Measurements from ENCODE around the gene FCER2. TPM values are rescaled to one million over a fixed set of nuclear protein-coding genes. Genes with fewer than 3 reads are reported as not detected.

The FCER2 gene
- total and polyA plus RNA-seq, 9 donors, result 0.08 to 1.1 (median 0.38) TPM; not detected in 6

DNA sequence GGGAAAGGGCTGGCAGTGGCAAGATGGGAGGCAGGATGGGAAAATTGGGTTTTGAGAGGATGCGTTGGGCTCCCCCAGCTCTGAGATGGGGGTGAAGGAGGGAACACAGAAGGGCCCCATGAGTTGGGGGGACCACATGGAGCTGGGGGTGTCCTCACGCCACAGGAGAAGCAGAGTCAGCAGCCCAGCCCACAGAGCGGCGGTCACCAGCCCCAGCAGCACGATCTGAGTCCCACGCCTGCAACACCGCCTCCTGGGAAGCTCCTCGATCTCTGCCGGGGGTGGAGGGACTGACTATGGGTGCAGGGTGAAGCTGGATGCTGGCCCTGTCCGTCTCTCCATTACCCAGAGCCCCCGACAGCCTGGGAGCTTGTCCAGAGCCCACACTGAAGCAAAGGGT, 3.3 kb downstream of the FCER2 start:
- H3K4me1 ChIP-seq (ENCODE audit: insufficient read depth), result no peaks in the 10 kb centered on the region
- no peaks in the 10 kb centered on the region for H3K27me3 ChIP-seq
- no peak for DNase-seq

DNA sequence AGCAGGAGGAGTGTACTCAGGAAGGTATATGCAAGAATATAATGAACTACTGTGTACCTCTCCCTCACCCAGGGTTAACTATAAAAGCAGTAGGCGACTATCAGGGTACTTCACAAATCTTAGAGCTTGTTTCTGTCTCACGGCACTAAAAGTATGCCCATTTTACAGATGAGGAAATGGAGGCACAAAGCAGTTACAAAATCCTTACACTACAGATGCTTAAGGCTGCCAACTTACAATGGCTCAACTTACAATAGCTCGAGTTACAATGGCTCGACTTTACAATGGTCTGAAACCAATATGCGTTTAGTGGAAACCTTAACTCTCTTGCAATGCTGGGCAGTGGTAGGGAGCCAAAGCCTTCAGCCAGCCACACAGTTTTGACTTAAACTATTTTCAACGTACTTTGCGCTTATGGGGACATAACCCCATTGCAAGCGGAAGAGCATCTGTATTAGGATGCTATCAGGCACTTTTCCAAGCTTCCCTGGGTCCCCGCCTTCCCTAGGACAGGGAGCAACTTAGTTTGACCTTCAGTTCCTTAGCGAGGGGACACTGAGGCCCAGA, 4.1 kb downstream of the FCER2 start:
- Histone ChIP-seq H3K27me3 (no peaks in the 10 kb centered on the region), H3K27ac (no peak overlapping the region), H3K9me3 (no peaks in the 10 kb centered on the region), H3K4me1 (ENCODE audit: insufficient read depth) (no peaks in the 10 kb centered on the region), H3K36me3 (no peaks in the 10 kb centered on the region), H3K4me3 (no peak overlapping the region)
- intact Hi-C loops (cut with DNase I), result no loop called here
- no peak for DNase-seq
- WGBS, 3 donors, result 62 to 74% (median 63%) methylated on average over 10 of the region's 10 CpGs
- TF ChIP-seq POLR2A (IDR thresholded peaks at IDR 0.05) (no peak), EP300 (IDR thresholded peaks at IDR 0.05) (no peak)
- TF ChIP-seq, protein P1, sequence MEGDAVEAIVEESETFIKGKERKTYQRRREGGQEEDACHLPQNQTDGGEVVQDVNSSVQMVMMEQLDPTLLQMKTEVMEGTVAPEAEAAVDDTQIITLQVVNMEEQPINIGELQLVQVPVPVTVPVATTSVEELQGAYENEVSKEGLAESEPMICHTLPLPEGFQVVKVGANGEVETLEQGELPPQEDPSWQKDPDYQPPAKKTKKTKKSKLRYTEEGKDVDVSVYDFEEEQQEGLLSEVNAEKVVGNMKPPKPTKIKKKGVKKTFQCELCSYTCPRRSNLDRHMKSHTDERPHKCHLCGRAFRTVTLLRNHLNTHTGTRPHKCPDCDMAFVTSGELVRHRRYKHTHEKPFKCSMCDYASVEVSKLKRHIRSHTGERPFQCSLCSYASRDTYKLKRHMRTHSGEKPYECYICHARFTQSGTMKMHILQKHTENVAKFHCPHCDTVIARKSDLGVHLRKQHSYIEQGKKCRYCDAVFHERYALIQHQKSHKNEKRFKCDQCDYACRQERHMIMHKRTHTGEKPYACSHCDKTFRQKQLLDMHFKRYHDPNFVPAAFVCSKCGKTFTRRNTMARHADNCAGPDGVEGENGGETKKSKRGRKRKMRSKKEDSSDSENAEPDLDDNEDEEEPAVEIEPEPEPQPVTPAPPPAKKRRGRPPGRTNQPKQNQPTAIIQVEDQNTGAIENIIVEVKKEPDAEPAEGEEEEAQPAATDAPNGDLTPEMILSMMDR (IDR thresholded peaks at IDR 0.05), result no peak

More for the DNA sequence above, 3.3 kb downstream of the FCER2 start:
- no peak overlapping the region for H3K27ac ChIP-seq
- TF ChIP-seq EP300 (IDR thresholded peaks at IDR 0.05), result no peak
- no peak for TF ChIP-seq POLR2A (IDR thresholded peaks at IDR 0.05)
- TF ChIP-seq, protein P1 (IDR thresholded peaks at IDR 0.05), result no peak
- intact Hi-C loops (cut with DNase I), result no loop called here
- H3K9me3 ChIP-seq, result no peaks in the 10 kb centered on the region
- 18 to 27% (median 19%) methylated on average over 11 of the region's 11 CpGs for WGBS, 3 donors
- H3K36me3 ChIP-seq, result no peaks in the 10 kb centered on the region
- H3K4me3 ChIP-seq, result no peak overlapping the region

DNA sequence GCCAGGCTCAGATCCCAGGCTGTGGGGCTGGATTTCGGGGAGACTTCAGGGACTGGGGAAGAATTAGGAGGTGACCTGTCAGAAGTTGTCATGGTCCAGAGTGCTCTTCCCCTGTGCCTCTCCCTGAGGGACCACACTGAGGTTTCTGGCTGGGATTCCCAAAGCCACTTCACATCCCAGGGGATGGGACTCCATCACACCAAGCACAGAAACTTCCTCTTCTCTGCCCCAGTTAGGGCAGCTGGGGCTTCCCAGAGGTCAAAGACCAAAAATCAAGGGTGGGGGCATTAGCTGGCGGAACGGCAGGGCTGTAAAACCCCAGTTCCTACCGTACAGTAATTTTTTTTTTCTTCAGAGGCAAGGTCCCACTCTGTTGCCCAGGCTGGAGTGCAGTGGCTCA, 7.4 kb downstream of the FCER2 start:
- no peak overlapping the region for H3K4me3 ChIP-seq
- WGBS, 3 donors, result 59 to 63% (median 63%) methylated on average over 4 of the region's 4 CpGs
- TF ChIP-seq POLR2A (IDR thresholded peaks at IDR 0.05) (no peak), EP300 (IDR thresholded peaks at IDR 0.05) (no peak)
- TF ChIP-seq, protein P1 (IDR thresholded peaks at IDR 0.05), result no peak
- H3K4me1 ChIP-seq (ENCODE audit: insufficient read depth), result no peaks in the 10 kb centered on the region
- H3K27me3 ChIP-seq, result no peaks in the 10 kb centered on the region
- no peaks in the 10 kb centered on the region for H3K36me3 ChIP-seq
- no peak for DNase-seq
- no peak overlapping the region for H3K27ac ChIP-seq
- intact Hi-C loops (cut with DNase I), result no loop called here
- no peaks in the 10 kb centered on the region for H3K9me3 ChIP-seq

DNA sequence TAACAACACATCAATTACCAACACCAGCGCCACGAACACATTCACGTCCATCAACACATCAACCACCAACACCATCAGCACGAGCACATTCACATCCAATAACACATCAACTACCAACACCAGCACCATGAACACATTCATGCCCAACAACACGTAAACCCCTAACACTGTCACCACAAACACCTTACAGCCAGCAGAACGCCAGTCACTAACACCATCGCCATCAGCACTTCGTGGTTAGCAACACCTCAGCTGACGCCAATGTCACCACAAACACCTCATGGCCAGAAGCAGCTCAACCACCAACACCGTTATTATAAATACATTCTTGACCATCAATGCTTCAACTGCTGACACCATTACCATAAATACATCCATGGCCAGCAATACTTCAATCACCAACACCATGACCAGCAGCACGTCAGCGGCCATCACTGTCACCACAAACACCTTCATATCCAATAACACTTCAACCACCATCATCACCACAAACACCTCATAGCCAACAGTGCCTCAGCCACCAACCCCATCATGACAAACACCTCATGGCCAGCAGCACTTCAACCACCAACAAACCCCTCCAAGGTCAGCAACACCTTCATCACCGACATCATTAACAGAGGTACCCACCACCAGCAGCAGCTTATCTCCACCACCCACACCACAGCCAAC, 9.4 kb downstream of the FCER2 start:
- no peaks in the 10 kb centered on the region for H3K4me1 ChIP-seq (ENCODE audit: insufficient read depth)
- H3K27me3 ChIP-seq, result no peaks in the 10 kb centered on the region
- no peaks in the 10 kb centered on the region for H3K9me3 ChIP-seq
- 72 to 87% (median 73%) methylated on average over 13 of the region's 13 CpGs for WGBS, 3 donors
- TF ChIP-seq POLR2A (IDR thresholded peaks at IDR 0.05) (no peak), EP300 (IDR thresholded peaks at IDR 0.05) (no peak)
- TF ChIP-seq, protein P1 (IDR thresholded peaks at IDR 0.05), result no peak
- DNase-seq, result no peak
- no peaks in the 10 kb centered on the region for H3K36me3 ChIP-seq
- H3K27ac ChIP-seq, result no peak overlapping the region
- intact Hi-C loops (cut with DNase I), result no loop called here
- H3K4me3 ChIP-seq, result no peak overlapping the region
